ENCODE results near the gene DHX38. TPM values are rescaled to one million over a fixed set of nuclear protein-coding genes. Genes with fewer than 3 reads are reported as not detected.

DHX38 gene
- total RNA-seq, result 29.6 and 34.8 TPM in 2 replicates

GRCh38 chr16:72093448-72094265, at the start of gene DHX38, which contains the start of gene TXNL4B:
Gene DHX38 (plus strand): TSS chr16:72093847. CDS start chr16:72096158, 2,311 bp downstream.
Gene TXNL4B (minus strand): TSS chr16:72093620. CDS start chr16:72090749, 2,871 bp downstream.

DNA sequence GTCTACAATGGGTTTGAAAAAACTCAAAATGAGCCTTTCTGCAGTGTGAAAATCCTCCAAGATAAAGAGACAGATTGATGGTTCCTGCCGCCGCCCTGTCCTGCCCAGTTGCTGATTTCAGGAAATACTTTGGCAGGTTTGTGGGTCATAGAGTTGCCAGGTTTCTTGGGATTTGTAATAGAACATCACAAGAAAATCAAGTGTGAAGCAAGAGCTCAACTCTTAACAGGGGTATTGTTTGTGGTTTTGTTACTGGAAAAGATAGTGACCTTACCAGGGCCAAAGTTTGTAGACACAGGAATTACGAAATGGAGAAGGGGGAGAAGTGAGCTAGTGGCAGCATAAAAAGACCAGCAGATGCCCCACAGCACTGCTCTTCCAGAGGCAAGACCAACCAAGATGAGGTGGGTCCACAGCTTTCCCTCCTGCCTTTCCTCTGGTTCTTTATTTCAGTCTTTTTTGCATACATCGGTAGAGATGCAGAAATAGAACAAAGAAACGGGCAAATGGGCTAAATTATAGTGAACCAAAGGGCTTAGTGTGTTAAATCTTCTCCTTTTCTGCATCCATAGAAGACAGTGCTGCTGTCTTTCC, 39.3 kb upstream of the DHX38 start, which contains the start of gene HP:
TSS of gene HP (plus strand) at position 252 of the 594 bp plus-strand sequence. CDS start at position 400, 148 bp downstream.

Other genes with a start within 250 kb of the DHX38 start
- 4.7 and 5.5 TPM in 2 replicates for gene ATXN1L, start 247.9 kb upstream of the DHX38 start, total RNA-seq
- gene ZNF821, start 209.7 kb upstream of the DHX38 start, total RNA-seq, result 2.1 and 3.4 TPM in 2 replicates
- gene IST1, start 198.3 kb upstream of the DHX38 start, total RNA-seq, result 77.2 and 84.2 TPM in 2 replicates
- not detected in 2 replicates for gene PKD1L3, start 93.4 kb upstream of the DHX38 start, total RNA-seq
- gene DHODH, start 85.1 kb upstream of the DHX38 start, total RNA-seq, result 6.2 and 7.2 TPM in 2 replicates
- not detected in 2 replicates for gene HP, start 39.3 kb upstream of the DHX38 start, total RNA-seq
- not detected in 2 replicates for gene HPR, start 30.6 kb upstream of the DHX38 start, total RNA-seq
- 6.8 and 7.4 TPM in 2 replicates for gene TXNL4B, start 227 bp upstream of the DHX38 start, total RNA-seq
- gene PMFBP1, start 78.3 kb downstream of the DHX38 start, total RNA-seq, result 0.17 and 0.45 TPM in 2 replicates

Data from bronchus fibroblast of lung (primary cell).